ENCODE data around the gene IL10RA. TPM values are rescaled to one million over a fixed set of nuclear protein-coding genes. Genes with fewer than 3 reads are reported as not detected.
"Not testable (repeated sequence)": the region's sequence is repeated elsewhere in the genome, so short reads cannot be mapped to it uniquely, and the experiment has no call there.

Gene IL10RA
- total and polyA plus RNA-seq, 10 donors: 32.9 to 239 (median 156) TPM

DNA sequence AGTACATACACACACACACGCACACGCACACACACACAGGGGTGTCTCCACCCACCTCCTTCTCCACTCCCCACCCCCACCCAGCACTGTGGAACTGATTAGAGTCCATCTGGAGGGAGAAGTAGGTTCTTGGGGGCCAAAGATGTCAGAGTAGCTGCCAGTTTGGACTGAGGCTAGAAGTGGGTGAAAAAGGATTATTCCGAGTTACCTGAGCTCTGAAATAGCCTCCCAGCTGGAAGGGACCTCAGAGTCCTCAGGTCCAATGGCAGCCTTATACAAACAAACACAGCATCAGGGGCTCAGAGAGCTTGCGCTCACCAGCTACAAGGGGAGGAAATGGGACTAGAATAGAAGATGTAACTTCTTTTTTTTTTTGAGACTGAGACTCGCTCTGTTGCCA is 20.8 kb downstream of the IL10RA start:
- Histone ChIP-seq H3K4me1 (peaks cover 55 to 100% (median 95%) of the 10 kb centered on the region in 6 donors), H3K36me3 (no peaks in the 10 kb centered on the region), H3K9me3 (peaks cover 0 to 5% (median 0%) of the 10 kb centered on the region in 8 donors), H3K4me3 (peak overlapping the region in 1 of 8 donors; percentile 19), H3K27ac (peak overlapping the region; percentile 57 to 98 (median 92)), H3K27me3 (replicated peaks in 1 of 7) (no peaks in the 10 kb centered on the region)
- intact Hi-C loops (cut with DNase I; ENCODE audit: low total_unique reads): no loop called here
- TF ChIP-seq POLR2A (IDR thresholded peaks at IDR 0.05): no peak
- peak in 1 of 3 donors; percentile 29 for TF ChIP-seq POLR2AphosphoS5 (IDR thresholded peaks at IDR 0.05)
- TF ChIP-seq, protein P1, sequence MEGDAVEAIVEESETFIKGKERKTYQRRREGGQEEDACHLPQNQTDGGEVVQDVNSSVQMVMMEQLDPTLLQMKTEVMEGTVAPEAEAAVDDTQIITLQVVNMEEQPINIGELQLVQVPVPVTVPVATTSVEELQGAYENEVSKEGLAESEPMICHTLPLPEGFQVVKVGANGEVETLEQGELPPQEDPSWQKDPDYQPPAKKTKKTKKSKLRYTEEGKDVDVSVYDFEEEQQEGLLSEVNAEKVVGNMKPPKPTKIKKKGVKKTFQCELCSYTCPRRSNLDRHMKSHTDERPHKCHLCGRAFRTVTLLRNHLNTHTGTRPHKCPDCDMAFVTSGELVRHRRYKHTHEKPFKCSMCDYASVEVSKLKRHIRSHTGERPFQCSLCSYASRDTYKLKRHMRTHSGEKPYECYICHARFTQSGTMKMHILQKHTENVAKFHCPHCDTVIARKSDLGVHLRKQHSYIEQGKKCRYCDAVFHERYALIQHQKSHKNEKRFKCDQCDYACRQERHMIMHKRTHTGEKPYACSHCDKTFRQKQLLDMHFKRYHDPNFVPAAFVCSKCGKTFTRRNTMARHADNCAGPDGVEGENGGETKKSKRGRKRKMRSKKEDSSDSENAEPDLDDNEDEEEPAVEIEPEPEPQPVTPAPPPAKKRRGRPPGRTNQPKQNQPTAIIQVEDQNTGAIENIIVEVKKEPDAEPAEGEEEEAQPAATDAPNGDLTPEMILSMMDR (IDR thresholded peaks at IDR 0.05 in 8 of 11, conservative IDR thresholded peaks at IDR 0.05 in 3 of 11): no peak
- no peak for DNase-seq
- WGBS, 5 donors: 40 to 59% (median 43%) methylated on average over 5 of the region's 5 CpGs

DNA sequence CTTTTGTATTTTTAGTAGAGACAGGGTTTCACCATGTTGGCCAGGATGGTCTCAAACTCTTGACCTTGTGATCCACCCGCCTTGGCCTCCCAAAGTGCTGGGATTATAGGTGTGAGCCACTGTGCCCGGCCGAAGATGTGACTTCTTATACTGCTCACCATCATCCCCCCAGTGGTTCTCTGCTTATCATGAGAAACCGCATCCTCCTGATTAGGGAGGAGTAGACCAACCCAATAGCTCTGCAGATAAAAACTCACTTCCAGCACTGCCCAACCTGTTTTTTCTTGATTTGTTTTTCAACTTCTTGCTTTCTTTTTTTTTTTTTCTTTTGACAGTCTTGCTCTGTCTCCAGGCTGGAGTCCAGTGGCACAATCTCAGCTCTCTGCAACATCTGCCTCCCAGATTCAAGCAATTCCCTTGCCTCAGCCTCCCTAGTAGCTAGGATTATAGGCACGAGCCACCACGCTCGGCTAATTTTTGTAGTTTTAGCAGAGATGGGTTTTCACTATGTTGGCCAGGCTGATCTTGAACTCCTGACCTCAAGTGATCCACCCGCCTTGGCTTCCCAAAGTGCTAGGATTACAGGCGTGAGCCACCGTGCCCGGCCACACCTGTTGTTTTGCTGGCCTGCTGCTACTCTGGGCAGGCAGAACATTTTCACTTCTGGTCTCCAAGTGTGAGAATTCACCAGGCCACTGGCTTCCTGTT is 21.5 kb downstream of the IL10RA start:
- H3K36me3 ChIP-seq; intact Hi-C loops (cut with DNase I; ENCODE audit: low total_unique reads); H3K9me3 ChIP-seq; H3K27me3 ChIP-seq (replicated peaks in 1 of 7): not testable (repeated sequence)
- Histone ChIP-seq H3K27ac (peak overlapping the region; percentile 57 to 98 (median 92)), H3K4me1 (peaks cover 53 to 100% (median 95%) of the 10 kb centered on the region in 6 donors), H3K4me3 (peak overlapping the region in 1 of 8 donors; percentile 19)
- DNase-seq: peak; percentile 87
- 38 to 64% (median 50%) methylated on average over 11 of the region's 11 CpGs for WGBS, 5 donors
- TF ChIP-seq POLR2AphosphoS5 (IDR thresholded peaks at IDR 0.05): peak in 2 of 3 donors; percentile 75 to 80

DNA sequence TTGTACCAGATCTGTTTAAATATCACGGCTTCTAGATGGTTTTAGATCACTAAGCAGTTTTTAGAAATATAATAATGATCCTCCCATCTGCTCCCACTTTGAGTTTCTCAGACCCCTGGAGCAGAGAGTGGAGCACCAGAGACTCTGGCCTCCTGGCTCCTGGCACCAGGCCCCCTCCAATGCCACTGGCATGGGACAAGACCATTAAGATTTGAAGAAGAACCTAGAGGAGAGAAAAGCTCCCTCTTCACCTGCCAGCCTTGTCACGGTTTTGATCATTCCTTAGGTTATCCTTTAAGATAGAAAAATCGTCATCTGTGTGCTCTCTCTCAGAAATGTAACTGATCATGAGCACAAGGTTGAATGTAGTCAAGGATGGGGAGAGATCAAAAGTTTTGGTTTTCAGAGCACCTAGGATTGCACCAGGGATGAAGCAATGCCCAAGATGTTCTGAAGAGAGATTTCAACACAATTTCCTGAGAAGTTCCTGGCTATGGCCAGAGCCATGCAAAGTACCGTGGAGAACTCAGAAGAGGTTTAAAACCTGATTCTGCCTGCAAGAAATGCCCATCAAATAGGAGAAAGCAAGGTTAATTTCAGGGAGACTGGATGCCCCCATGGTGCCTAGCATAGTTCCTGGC is 22.2 kb downstream of the IL10RA start:
- Histone ChIP-seq H3K36me3 (no peaks in the 10 kb centered on the region), H3K27me3 (replicated peaks in 1 of 7) (no peaks in the 10 kb centered on the region), H3K4me3 (peak overlapping the region in 1 of 8 donors; percentile 19), H3K4me1 (peaks cover 46 to 100% (median 94%) of the 10 kb centered on the region in 6 donors), H3K9me3 (peaks cover 0 to 5% (median 0%) of the 10 kb centered on the region in 8 donors), H3K27ac (peak overlapping the region; percentile 57 to 98 (median 92))
- TF ChIP-seq POLR2AphosphoS5 (IDR thresholded peaks at IDR 0.05) (no peak), POLR2A (IDR thresholded peaks at IDR 0.05) (no peak)
- TF ChIP-seq, protein P1 (IDR thresholded peaks at IDR 0.05 in 8 of 11, conservative IDR thresholded peaks at IDR 0.05 in 3 of 11): no peak
- intact Hi-C loops (cut with DNase I; ENCODE audit: low total_unique reads): no loop called here
- peak; percentile 81 for DNase-seq
- WGBS, 5 donors: 28 to 51% (median 46%) methylated on average over 4 of the region's 4 CpGs

DNA sequence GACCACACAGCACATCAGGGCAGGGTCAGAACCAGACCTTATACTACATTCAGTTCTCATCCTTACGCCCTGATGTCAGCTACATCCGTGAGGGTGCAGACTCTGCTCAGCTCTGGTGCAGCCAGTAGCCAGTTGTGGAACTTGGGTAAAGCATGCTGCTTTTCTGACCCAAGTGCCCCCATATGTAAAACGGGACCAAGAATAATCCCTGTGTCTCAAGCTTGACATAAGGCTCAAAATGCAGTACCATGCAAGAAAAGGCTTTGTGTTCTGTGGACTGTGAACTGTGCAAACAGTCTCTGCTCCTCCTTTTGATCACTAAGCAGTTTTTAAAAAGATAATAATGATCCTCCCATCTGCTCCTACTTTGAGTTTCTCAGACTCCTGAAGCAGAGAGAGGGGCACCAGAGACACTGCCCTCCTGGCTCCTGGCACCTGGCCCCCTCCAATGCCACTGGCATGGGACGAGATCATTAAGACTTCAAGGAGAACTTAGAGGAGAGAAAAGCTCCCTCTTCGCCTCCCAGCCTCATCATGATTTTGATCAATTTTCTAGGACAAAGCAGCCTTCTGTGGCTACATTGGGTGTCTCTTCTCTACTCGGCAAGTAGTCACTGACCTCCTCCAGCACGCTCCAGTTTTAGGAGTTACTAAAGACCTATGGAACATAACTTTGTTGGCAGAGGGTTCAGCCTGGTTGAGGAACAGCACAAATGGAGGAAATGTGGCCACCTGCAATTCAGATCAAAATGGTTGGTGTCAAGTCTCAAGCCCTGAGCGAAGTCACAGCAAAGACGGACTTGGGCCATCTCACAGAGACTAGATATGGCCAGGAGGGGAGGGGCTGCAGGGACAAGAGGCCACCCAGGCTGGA is 23.9 kb downstream of the IL10RA start:
- DNase-seq: no peak
- intact Hi-C loops (cut with DNase I; ENCODE audit: low total_unique reads): no loop called here

More for the DNA sequence above, 23.9 kb downstream of the IL10RA start:
- Histone ChIP-seq H3K9me3 (no peaks in the 10 kb centered on the region), H3K27me3 (replicated peaks in 1 of 7) (no peaks in the 10 kb centered on the region), H3K36me3 (no peaks in the 10 kb centered on the region), H3K4me1 (peaks cover 41 to 100% (median 89%) of the 10 kb centered on the region in 6 donors), H3K4me3 (peak overlapping the region in 1 of 8 donors; percentile 42), H3K27ac (peak overlapping the region; percentile 57 to 98 (median 92))
- 62 to 75% (median 69%) methylated on average over 9 of the region's 9 CpGs for WGBS, 5 donors
- TF ChIP-seq, protein P1 (IDR thresholded peaks at IDR 0.05 in 8 of 11, conservative IDR thresholded peaks at IDR 0.05 in 3 of 11): no peak
- TF ChIP-seq POLR2AphosphoS5 (IDR thresholded peaks at IDR 0.05): peak in 1 of 3 donors; percentile 47

All from spleen (tissue), 11 donors.